HG03575 (cell line): ENCODE data around the gene LARGE2.

Experiments used
- ATAC-seq: cut with Tn5 transposase; IDR thresholded peaks from one replicate; pipeline ENCODE4 v1.9.1; 2021; ENCODE audit not compliant: unreplicated experiment, insufficient number of reproducible peaks, low FRiP score; ENCODE audit errors: extremely low read depth

LARGE2 gene

GRCh38 chr11:45909594-45910475, 12.6 kb upstream of the LARGE2 start:
- ATAC-seq: no peak

DNA sequence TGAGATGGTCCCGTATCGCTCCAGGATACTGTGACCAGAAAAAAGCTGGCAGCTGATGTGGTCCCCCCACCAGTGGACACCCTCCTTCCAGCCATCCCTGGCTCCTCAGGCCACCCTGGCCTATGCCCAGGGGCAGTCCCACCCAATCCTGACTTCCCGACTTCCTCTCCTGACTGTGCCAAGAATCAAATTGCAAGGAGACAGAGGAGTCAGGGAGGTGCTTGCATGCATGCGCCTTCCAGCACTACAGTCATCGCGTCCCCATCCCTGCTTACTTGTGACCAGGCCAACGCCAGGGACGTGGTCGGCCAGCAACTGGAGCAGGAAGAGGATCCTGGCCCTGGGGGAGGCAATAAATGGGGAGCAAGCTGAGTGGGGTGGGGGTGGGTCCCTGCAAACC, 11.8 kb upstream of the LARGE2 start:
- ATAC-seq: no peak

DNA sequence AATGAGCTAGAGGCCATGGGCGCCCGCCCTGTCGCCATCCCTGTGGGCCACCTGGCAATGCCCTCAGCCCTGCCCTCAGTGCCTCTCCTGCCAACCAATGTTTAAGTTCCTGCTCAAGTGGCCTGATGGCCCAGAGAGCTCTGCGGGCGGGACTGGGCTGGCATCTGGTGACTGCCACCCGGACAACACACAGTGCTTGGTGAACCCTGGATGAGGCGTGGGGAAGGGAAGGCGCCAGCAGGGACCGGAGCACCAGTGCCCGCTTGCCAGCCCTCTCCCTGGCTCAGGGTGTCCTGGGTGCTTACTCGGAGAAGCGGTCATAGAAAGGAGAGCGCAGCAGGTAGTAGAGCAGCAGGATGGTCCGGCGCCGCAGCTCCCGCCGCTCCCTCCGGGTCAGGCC, 8.9 kb upstream of the LARGE2 start:
- ATAC-seq: no peak

- ATAC-seq: no peak
These were observed 8.4 kb upstream of the LARGE2 start for GRCh38 chr11:45913942-45914635.

DNA sequence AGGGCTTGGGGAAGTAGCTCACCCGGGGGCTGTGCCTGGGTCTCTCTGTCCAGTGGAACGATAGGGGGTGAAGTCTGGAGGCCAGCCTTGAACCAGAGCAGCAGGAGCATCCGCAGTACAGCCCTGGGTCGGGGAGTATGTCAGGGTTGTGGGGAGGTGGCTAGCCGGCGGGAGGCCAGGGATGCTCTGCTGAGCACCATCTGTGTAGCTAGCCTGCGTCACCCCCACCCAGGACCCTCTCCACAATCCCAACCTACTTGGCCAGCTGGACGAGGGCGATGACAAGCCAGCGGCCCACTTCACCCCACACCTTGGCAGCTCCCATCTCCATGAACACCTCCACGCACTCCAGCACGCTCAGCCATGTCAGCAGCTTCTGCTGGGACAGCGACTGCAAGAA, 7.0 kb upstream of the LARGE2 start:
- no peak for ATAC-seq

DNA sequence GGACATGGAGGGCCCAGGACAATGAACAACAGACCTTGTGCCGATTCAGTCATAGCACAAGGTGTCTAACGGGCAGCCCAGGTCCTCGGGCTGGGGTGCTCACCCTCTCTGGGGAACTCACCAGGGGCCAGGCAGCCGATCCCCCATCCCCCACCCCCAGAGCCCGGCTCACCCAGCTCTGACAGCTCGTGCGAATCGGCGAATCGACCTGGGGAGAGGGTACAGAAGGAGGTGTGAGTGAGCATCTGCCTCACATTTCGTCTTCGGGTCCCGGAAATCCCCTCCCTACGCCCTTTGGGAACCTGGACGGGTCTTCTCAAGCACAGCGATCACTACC, 5.2 kb upstream of the LARGE2 start:
- ATAC-seq: no peak

- ATAC-seq: peak; percentile 75
These were observed 4.7 kb upstream of the LARGE2 start, which contains the start of gene PEX16 for GRCh38 chr11:45917623-45918330. Gene PEX16, minus strand, starts transcription at chr11:45917877. Its CDS starts 66 bp downstream, at chr11:45917811.

DNA sequence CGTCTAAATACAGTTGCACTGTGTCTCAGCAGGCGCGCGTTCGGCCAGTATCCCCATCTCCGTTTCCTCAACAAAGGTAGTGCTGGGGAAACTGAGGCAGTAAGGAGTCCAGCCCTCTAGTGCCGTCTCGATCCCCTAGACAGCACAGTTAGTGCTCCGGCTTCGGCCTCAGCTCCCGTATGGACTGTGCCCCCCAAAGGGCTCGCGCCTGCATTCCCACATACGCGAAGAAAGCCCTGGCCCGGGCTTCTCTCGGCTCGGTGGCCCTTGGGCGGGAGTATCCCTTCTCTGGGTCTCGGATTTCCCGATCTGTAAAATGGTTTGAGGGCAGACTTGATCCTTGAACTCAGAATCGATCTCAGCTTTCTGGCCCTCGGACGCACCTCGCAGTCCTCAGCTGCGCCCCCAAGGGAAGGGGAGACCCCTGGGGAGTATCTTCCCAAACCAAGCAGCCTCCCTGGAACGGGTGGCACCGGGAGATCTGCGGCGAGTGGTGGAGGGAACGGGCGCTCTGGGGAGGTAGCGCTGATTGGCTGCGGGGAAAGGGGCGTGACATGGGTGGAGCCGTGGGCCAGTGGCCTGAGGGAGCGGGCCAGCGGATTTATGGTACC, 4.0 kb upstream of the LARGE2 start:
- no peak for ATAC-seq

- ATAC-seq: no peak
These were observed 3.3 kb upstream of the LARGE2 start for GRCh38 chr11:45918962-45919675.

GRCh38 chr11:45919806-45920530, 2.5 kb upstream of the LARGE2 start:
- ATAC-seq: no peak

- ATAC-seq: no peak
These were observed 1.7 kb upstream of the LARGE2 start for GRCh38 chr11:45920531-45921477.

DNA sequence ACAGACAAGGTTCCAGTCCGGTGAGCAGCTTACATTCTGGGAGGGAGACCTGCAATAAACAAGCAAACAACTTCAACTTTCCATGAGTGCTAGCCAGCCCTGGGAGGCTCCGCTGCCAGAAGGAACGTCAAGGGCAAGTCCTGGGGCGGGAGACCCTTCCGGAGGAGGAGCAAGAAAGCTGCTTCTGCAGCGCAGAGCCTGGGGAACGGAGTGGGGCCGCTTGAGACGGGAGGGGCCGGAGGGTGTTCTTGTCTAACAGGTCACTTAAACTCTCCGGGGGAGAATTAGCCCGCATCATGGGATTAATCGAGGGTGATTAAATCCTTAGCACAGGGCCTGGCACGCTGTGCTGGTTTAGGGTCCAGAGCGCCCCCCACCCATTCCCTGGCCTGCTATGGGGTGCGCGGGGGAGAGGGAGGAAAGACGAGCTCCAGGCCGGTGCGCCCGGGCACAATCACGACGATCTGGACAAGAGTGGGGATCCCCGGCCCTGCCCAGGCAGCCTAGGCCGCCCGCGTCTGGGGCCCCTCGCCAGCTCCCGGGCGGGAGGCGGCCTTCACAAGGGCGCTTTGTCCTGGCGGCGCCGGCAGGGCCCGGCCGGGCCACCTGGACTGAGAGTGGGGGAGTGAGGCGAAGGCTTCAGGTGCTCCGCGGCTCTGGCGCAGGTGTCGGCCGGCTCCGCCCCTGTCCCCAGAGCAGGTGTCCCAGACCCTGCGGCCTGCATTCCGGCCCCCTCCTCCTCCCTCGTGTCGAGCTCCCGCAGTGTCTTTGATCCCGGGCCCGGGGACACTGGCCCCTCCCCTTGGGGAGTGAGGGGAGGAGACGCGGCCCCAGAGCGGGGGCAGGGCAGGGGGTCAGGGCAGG, 663 bp upstream of the LARGE2 start:
- ATAC-seq: no peak

DNA sequence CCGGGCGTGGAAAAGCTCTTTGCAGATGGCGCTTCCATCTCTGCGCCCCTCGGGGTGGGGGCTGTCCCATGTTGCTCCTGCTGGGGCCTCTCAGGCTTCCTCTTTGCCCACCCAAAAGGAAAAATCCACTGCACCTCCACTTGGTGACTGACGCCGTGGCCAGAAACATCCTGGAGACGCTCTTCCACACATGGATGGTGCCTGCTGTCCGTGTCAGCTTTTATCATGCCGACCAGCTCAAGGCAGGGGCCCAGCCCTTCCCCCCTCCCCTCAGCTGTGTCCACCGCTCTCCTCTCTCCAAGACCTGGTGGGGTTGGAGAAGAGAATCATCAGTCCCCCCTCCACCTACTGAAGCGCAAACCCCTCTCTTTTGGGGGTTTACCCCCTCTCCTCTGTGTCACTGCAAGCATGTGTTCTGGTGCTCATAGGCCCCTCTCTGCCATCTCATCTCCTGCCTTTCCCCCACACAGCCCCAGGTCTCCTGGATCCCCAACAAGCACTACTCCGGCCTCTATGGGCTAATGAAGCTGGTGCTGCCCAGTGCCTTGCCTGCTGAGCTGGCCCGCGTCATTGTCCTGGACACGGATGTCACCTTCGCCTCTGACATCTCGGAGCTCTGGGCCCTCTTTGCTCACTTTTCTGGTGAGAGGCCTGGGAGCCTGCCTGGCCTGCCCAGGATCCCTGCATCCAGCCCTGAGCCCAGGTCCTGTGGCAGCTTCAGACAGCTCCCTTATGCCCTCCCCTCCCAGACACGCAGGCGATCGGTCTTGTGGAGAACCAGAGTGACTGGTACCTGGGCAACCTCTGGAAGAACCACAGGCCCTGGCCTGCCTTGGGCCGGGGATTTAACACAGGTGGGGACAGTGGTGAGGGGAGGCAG, 1.8 kb downstream of the LARGE2 start:
- no peak for ATAC-seq

GRCh38 chr11:45924927-45925326, 2.5 kb downstream of the LARGE2 start:
- no peak for ATAC-seq

DNA sequence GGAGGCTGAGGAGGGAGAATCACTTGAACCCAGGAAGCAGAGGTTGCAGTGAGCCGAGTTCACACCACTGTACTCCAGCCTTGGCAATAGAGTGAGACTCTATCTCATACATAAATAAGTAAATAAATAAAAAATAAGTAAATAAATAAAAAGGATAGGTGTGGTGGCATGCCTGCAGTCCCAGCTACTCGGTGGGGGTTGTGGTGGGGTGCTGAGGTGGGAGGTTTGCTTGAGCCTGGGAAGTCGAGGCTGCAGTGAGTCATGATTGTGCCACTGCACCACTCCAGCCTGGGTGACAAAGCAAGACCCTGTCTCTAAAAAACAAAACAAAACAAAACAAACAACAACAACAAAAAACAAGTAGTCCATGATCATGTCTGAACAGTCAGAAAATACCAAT, 3.1 kb downstream of the LARGE2 start:
- ATAC-seq: no peak
